Mesendoderm (in vitro differentiated cells): ENCODE data around the gene FAM171A2.

Experiments
- DNase-seq: peaks from one replicate; pipeline ENCODE4 v3.0.0; 2013
- H2AK5ac ChIP-seq: 2 replicates; pipeline ENCODE4 v1.6.1; 2013; ENCODE audit warnings: low read length, inconsistent platforms
- H2BK120ac ChIP-seq: 2 replicates; pipeline ENCODE4 v1.6.1; 2013; ENCODE audit warnings: low read depth, mild to moderate bottlenecking, low read length, moderate library complexity, mixed read lengths
- H2BK15ac ChIP-seq: replicated peaks from 2 replicates; pipeline ENCODE4 v1.6.1; 2013; ENCODE audit warnings: low read depth, mild to moderate bottlenecking, moderate library complexity
- H2BK5ac ChIP-seq: 2 replicates; pipeline ENCODE4 v1.6.1; 2013; ENCODE audit warnings: low read length, inconsistent platforms
- H3K18ac ChIP-seq: 2 replicates; pipeline ENCODE4 v1.6.1; 2013; ENCODE audit warnings: mild to moderate bottlenecking, low read length, mixed read lengths
- H3K23ac ChIP-seq: one replicate; pipeline ENCODE4 v1.6.1; 2013; ENCODE audit warnings: low read length
- H3K27ac ChIP-seq: 2 replicates; pipeline ENCODE4 v1.5.1; 2013; ENCODE audit warnings: low read depth, mild to moderate bottlenecking, inconsistent platforms, low read length, moderate library complexity
- H3K27me3 ChIP-seq: 2 replicates; pipeline ENCODE4 v1.6.1; 2013; ENCODE audit warnings: low read length, control low read depth, mild to moderate bottlenecking, inconsistent platforms; ENCODE audit not compliant: insufficient read depth, poor library complexity
- H3K36me3 ChIP-seq: 2 replicates; pipeline ENCODE4 v1.6.1; 2013; ENCODE audit warnings: low read length, inconsistent platforms; ENCODE audit not compliant: control insufficient read depth, insufficient read depth
- H3K4ac ChIP-seq: one replicate; pipeline ENCODE4 v1.6.1; 2013; ENCODE audit warnings: low read depth, mild to moderate bottlenecking, low read length, moderate library complexity
- H3K4me1 ChIP-seq: 2 replicates; pipeline ENCODE4 v1.6.1; 2013; ENCODE audit warnings: low read depth, low read length, inconsistent platforms; ENCODE audit not compliant: control insufficient read depth
- H3K4me2 ChIP-seq: 2 replicates; pipeline ENCODE4 v1.6.1; 2013; ENCODE audit warnings: low read length
- H3K4me3 ChIP-seq: 2 replicates; pipeline ENCODE4 v1.5.1; 2013; ENCODE audit warnings: mild to moderate bottlenecking, low read length
- H3K56ac ChIP-seq: one replicate; pipeline ENCODE4 v1.6.1; 2013; ENCODE audit warnings: low read length
- H3K79me1 ChIP-seq: 2 replicates; pipeline ENCODE4 v1.6.1; 2013; ENCODE audit warnings: low read length, inconsistent platforms
- H3K79me2 ChIP-seq: 2 replicates; pipeline ENCODE4 v1.6.1; 2013; ENCODE audit warnings: mild to moderate bottlenecking, low read length; ENCODE audit not compliant: control insufficient read depth, insufficient read depth
- H3K9ac ChIP-seq: 2 replicates; pipeline ENCODE4 v1.6.1; 2013; ENCODE audit warnings: low read length, inconsistent platforms
- H4K5ac ChIP-seq: one replicate; pipeline ENCODE4 v1.6.1; 2013; ENCODE audit warnings: low read length
- H4K8ac ChIP-seq: one replicate; pipeline ENCODE4 v1.6.1; 2013; ENCODE audit warnings: low read depth, mild to moderate bottlenecking, control low read depth, low read length, moderate library complexity
- WGBS: extraction: QIAGEN DNeasy Blood & Tissue Kit; methylation state at CpG from one replicate; pipeline ENCODE4 v1.1.7; 2013; ENCODE audit warnings: low lambda C conversion rate, missing lambda C conversion rate; ENCODE audit not compliant: insufficient coverage; ENCODE audit errors: extremely low coverage; 5-methylcytosine and 5-hydroxymethylcytosine counted together

The FAM171A2 gene

GRCh38 chr17:44315760-44316731, 47.6 kb downstream of the FAM171A2 start:
- H2BK120ac ChIP-seq, result no peak overlapping the region
- no peak overlapping the region for H2BK5ac ChIP-seq
- H2BK15ac ChIP-seq, result no peak overlapping the region
- no peaks in the 10 kb centered on the region for H3K79me1 ChIP-seq
- H3K4me2 ChIP-seq, result peak overlapping the region; percentile 84
- H3K27me3 ChIP-seq, result no peaks in the 10 kb centered on the region
- no peaks in the 10 kb centered on the region for H3K79me2 ChIP-seq
- no peak overlapping the region for H2AK5ac ChIP-seq
- no peak overlapping the region for H4K8ac ChIP-seq
- H3K18ac ChIP-seq, result no peak overlapping the region
- peak; percentile 94 for DNase-seq
- H3K4me3 ChIP-seq, result peak overlapping the region; percentile 20
- H4K5ac ChIP-seq, result no peak overlapping the region
- peak overlapping the region; percentile 90 for H3K56ac ChIP-seq
- H3K27ac ChIP-seq, result no peak overlapping the region
- H3K9ac ChIP-seq, result peak overlapping the region; percentile 72
- peak overlapping the region; percentile 72 for H3K23ac ChIP-seq
- H3K4ac ChIP-seq, result no peak overlapping the region
- H3K4me1 ChIP-seq, result peaks cover 5% of the 10 kb centered on the region
- peaks cover 6% of the 10 kb centered on the region for H3K36me3 ChIP-seq
- WGBS, result no CpG with 5 or more reads among the region's 38 CpGs

GRCh38 chr17:44314869-44315661, 48.6 kb downstream of the FAM171A2 start:
- no peaks in the 10 kb centered on the region for H3K79me2 ChIP-seq
- H3K79me1 ChIP-seq, result no peaks in the 10 kb centered on the region
- WGBS, result no CpG with 5 or more reads among the region's 81 CpGs
- no peak overlapping the region for H2BK120ac ChIP-seq
- H3K4me1 ChIP-seq, result peaks cover 5% of the 10 kb centered on the region
- no peak overlapping the region for H2BK5ac ChIP-seq
- no peak overlapping the region for H3K4me3 ChIP-seq
- no peak overlapping the region for H3K27ac ChIP-seq
- H3K4me2 ChIP-seq, result peak overlapping the region; percentile 84
- H3K56ac ChIP-seq, result peak overlapping the region; percentile 71
- no peaks in the 10 kb centered on the region for H3K27me3 ChIP-seq
- no peak overlapping the region for H3K18ac ChIP-seq
- no peak overlapping the region for H2BK15ac ChIP-seq
- H3K9ac ChIP-seq, result peak overlapping the region; percentile 40
- H3K23ac ChIP-seq, result no peak overlapping the region
- H3K36me3 ChIP-seq, result peaks cover 4% of the 10 kb centered on the region
- no peak overlapping the region for H4K8ac ChIP-seq
- DNase-seq, result peak; percentile 75
- no peak overlapping the region for H2AK5ac ChIP-seq
- H4K5ac ChIP-seq, result no peak overlapping the region
- no peak overlapping the region for H3K4ac ChIP-seq

GRCh38 chr17:44314524-44314868, 49.2 kb downstream of the FAM171A2 start:
- no peaks in the 10 kb centered on the region for H3K36me3 ChIP-seq
- no peaks in the 10 kb centered on the region for H3K79me1 ChIP-seq
- H3K79me2 ChIP-seq, result no peaks in the 10 kb centered on the region
- H3K4ac ChIP-seq, result no peak overlapping the region
- no peak overlapping the region for H3K4me3 ChIP-seq
- peaks cover 5% of the 10 kb centered on the region for H3K4me1 ChIP-seq
- H3K9ac ChIP-seq, result no peak overlapping the region
- no peak overlapping the region for H3K56ac ChIP-seq
- H2BK120ac ChIP-seq, result no peak overlapping the region
- no peak overlapping the region for H2BK5ac ChIP-seq
- no peak overlapping the region for H3K27ac ChIP-seq
- no peaks in the 10 kb centered on the region for H3K27me3 ChIP-seq
- no peak overlapping the region for H4K8ac ChIP-seq
- no peak overlapping the region for H3K4me2 ChIP-seq
- no peak overlapping the region for H3K18ac ChIP-seq
- H4K5ac ChIP-seq, result no peak overlapping the region
- no peak overlapping the region for H3K23ac ChIP-seq
- no peak for DNase-seq
- no peak overlapping the region for H2AK5ac ChIP-seq
- no peak overlapping the region for H2BK15ac ChIP-seq
- WGBS, result no CpG with 5 or more reads among the region's 11 CpGs

DNA sequence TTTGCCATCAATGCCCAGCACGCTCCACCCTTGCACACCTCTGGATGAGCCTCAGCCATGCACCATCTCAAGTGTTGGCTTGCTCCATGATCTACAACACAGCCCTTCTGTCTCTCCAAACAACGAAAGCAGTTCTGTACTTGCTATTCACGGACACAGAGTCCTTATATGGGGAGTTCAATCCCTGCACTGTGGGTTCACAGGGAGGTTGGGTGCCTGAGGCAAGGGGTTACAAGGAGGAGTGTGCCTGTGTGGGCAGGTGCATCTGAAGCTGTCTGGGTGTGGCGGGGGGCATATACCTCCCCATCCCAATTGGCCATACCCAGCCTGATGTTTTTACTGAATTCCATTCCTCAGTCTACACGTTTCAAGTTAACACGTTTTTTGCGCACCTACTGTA, 49.6 kb downstream of the FAM171A2 start:
- Histone ChIP-seq H3K4me1 (peaks cover 5% of the 10 kb centered on the region), H3K56ac (no peak overlapping the region), H2BK15ac (no peak overlapping the region), H2BK120ac (no peak overlapping the region), H4K5ac (no peak overlapping the region), H3K18ac (no peak overlapping the region), H3K23ac (no peak overlapping the region), H2AK5ac (no peak overlapping the region), H3K79me2 (no peaks in the 10 kb centered on the region), H2BK5ac (no peak overlapping the region), H3K4me3 (no peak overlapping the region), H4K8ac (no peak overlapping the region), H3K27ac (no peak overlapping the region), H3K27me3 (no peaks in the 10 kb centered on the region), H3K4ac (no peak overlapping the region), H3K4me2 (no peak overlapping the region), H3K36me3 (no peaks in the 10 kb centered on the region), H3K9ac (no peak overlapping the region), H3K79me1 (no peaks in the 10 kb centered on the region)
- WGBS, result no CpG with 5 or more reads among the region's 7 CpGs
- no peak for DNase-seq

GRCh38 chr17:44312396-44313104, 51.1 kb downstream of the FAM171A2 start:
- WGBS, result no CpG with 5 or more reads among the region's 17 CpGs
- H3K56ac ChIP-seq, result no peak overlapping the region
- H4K5ac ChIP-seq, result no peak overlapping the region
- no peak for DNase-seq
- no peak overlapping the region for H2BK15ac ChIP-seq
- peaks cover 6% of the 10 kb centered on the region for H3K4me1 ChIP-seq
- H3K18ac ChIP-seq, result no peak overlapping the region
- H2AK5ac ChIP-seq, result no peak overlapping the region
- no peak overlapping the region for H3K27ac ChIP-seq
- no peak overlapping the region for H2BK120ac ChIP-seq
- no peaks in the 10 kb centered on the region for H3K79me2 ChIP-seq
- H3K27me3 ChIP-seq, result no peaks in the 10 kb centered on the region
- H3K4ac ChIP-seq, result no peak overlapping the region
- H2BK5ac ChIP-seq, result no peak overlapping the region
- peak overlapping the region; percentile 24 for H3K23ac ChIP-seq
- no peak overlapping the region for H4K8ac ChIP-seq
- H3K4me2 ChIP-seq, result no peak overlapping the region
- H3K4me3 ChIP-seq, result no peak overlapping the region
- no peaks in the 10 kb centered on the region for H3K79me1 ChIP-seq
- H3K36me3 ChIP-seq, result no peaks in the 10 kb centered on the region
- H3K9ac ChIP-seq, result no peak overlapping the region
